H9 (cell line): ENCODE measurements around the gene CDKAL1. TPM values are rescaled to one million over a fixed set of nuclear protein-coding genes. Genes with fewer than 3 reads are reported as not detected.
A peak's percentile ranks its signal among the peaks of the same experiment; 100 is the strongest.

ENCODE experiments used
- DNase-seq: peaks from one replicate; pipeline ENCODE4 v3.0.0-alpha.2; 2017
- H2AFZ ChIP-seq: one replicate; pipeline ENCODE4 v1.6.1; 2013; ENCODE audit warnings: mild to moderate bottlenecking, low read length, control low read depth, moderate library complexity
- H2AK5ac ChIP-seq: 2 replicates; pipeline ENCODE4 v1.6.1; 2013; ENCODE audit warnings: low read length, control low read depth, mixed read lengths; ENCODE audit not compliant: insufficient read length
- H2BK120ac ChIP-seq: one replicate; pipeline ENCODE4 v1.6.1; 2013; ENCODE audit warnings: low read depth, mild to moderate bottlenecking, low read length, control low read depth, inconsistent platforms; ENCODE audit not compliant: poor library complexity, severe bottlenecking
- H2BK12ac ChIP-seq: 2 replicates; pipeline ENCODE4 v1.6.1; 2013; ENCODE audit warnings: low read length, control low read depth, mixed read lengths, low read depth; ENCODE audit not compliant: insufficient read length
- H2BK15ac ChIP-seq: 2 replicates; pipeline ENCODE4 v1.6.1; 2013; ENCODE audit warnings: low read depth, low read length, control low read depth
- H2BK20ac ChIP-seq: one replicate; pipeline ENCODE4 v1.6.1; 2013; ENCODE audit warnings: low read depth, mild to moderate bottlenecking, low read length, control low read depth, inconsistent platforms; ENCODE audit not compliant: poor library complexity, severe bottlenecking
- H2BK5ac ChIP-seq: 2 replicates; pipeline ENCODE4 v1.6.1; 2013; ENCODE audit warnings: low read length, control low read depth, mixed read lengths; ENCODE audit not compliant: insufficient read length
- H3K14ac ChIP-seq: 2 replicates; pipeline ENCODE4 v1.6.1; 2013; ENCODE audit warnings: low read length, control low read depth; ENCODE audit not compliant: insufficient read depth
- H3K18ac ChIP-seq: 2 replicates; pipeline ENCODE4 v1.6.1; 2013; ENCODE audit warnings: low read depth, mild to moderate bottlenecking, mixed read lengths, low read length, control low read depth; ENCODE audit not compliant: insufficient read length
- H3K23ac ChIP-seq: 2 replicates; pipeline ENCODE4 v1.6.1; 2013; ENCODE audit warnings: low read length, control low read depth, mixed read lengths, low read depth; ENCODE audit not compliant: insufficient read length
- H3K23me2 ChIP-seq: 2 replicates; pipeline ENCODE4 v1.6.1; 2013; ENCODE audit warnings: low read depth, mild to moderate bottlenecking, mixed read lengths, low read length, control low read depth; ENCODE audit not compliant: insufficient read length, poor library complexity, severe bottlenecking
- H3K27ac ChIP-seq: 2 replicates; pipeline ENCODE4 v1.5.1; 2013; ENCODE audit warnings: low read length, control low read depth, mixed read lengths, low read depth; ENCODE audit not compliant: insufficient read length
- H3K27me3 ChIP-seq: 2 replicates; pipeline ENCODE4 v1.6.1; 2013; ENCODE audit warnings: low read length, control low read depth, inconsistent platforms; ENCODE audit not compliant: insufficient read depth
- H3K4ac ChIP-seq: 2 replicates; pipeline ENCODE4 v1.6.1; 2013; ENCODE audit warnings: low read depth, mild to moderate bottlenecking, control low read depth, inconsistent platforms, low read length, moderate library complexity
- H3K4me1 ChIP-seq: 2 replicates; pipeline ENCODE4 v1.6.1; 2013; ENCODE audit warnings: low read length, control low read depth, inconsistent platforms; ENCODE audit not compliant: insufficient read depth
- H3K4me2 ChIP-seq: 2 replicates; pipeline ENCODE4 v1.6.1; 2013; ENCODE audit warnings: low read length, control low read depth, mixed read lengths; ENCODE audit not compliant: insufficient read length, insufficient read depth
- H3K56ac ChIP-seq: 2 replicates; pipeline ENCODE4 v1.6.1; 2013; ENCODE audit warnings: low read depth, mild to moderate bottlenecking, mixed read lengths, low read length, control low read depth; ENCODE audit not compliant: insufficient read length
- H3K79me1 ChIP-seq: 2 replicates; pipeline ENCODE4 v1.6.1; 2013; ENCODE audit warnings: low read depth, mild to moderate bottlenecking, moderate library complexity, low read length, control low read depth, inconsistent platforms; ENCODE audit not compliant: insufficient read depth, poor library complexity, severe bottlenecking
- H3K79me2 ChIP-seq: 2 replicates; pipeline ENCODE4 v1.6.1; 2013; ENCODE audit warnings: low read length, control low read depth, inconsistent platforms; ENCODE audit not compliant: insufficient read depth
- H3K9ac ChIP-seq: 2 replicates; pipeline ENCODE4 v1.6.1; 2013; ENCODE audit warnings: low read length, control low read depth, mixed read lengths; ENCODE audit not compliant: insufficient read length; ENCODE audit errors: extremely low read depth
- H3K9me3 ChIP-seq: one replicate; pipeline ENCODE4 v1.6.1; 2013; ENCODE audit warnings: low read depth, low read length, inconsistent platforms; ENCODE audit not compliant: control insufficient read depth
- H3T11ph ChIP-seq: one replicate; pipeline ENCODE4 v1.6.1; 2013; ENCODE audit warnings: mild to moderate bottlenecking, low read length, control low read depth, inconsistent platforms
- H4K20me1 ChIP-seq: one replicate; pipeline ENCODE4 v1.6.1; 2013; ENCODE audit not compliant: control insufficient read depth, insufficient read length, insufficient read depth
- H4K5ac ChIP-seq: 2 replicates; pipeline ENCODE4 v1.6.1; 2013; ENCODE audit warnings: low read depth, mild to moderate bottlenecking, mixed read lengths, low read length, control low read depth; ENCODE audit not compliant: insufficient read length
- H4K8ac ChIP-seq: replicated peaks from 2 replicates; pipeline ENCODE4 v1.6.1; 2013; ENCODE audit warnings: low read length, control low read depth, mixed read lengths, low read depth; ENCODE audit not compliant: insufficient read length
- H4K91ac ChIP-seq: 2 replicates; pipeline ENCODE4 v1.6.1; 2013; ENCODE audit warnings: low read depth, mild to moderate bottlenecking, moderate library complexity, mixed read lengths, low read length, control low read depth; ENCODE audit not compliant: insufficient read length
- H3K27ac Mint-ChIP-seq, 3 experiments: 2 replicates in 2 of 3; 3 replicates in 1 of 3; pipeline ENCODE4 v1.8.0; 2020 to 2021; ENCODE audit warnings: mixed read lengths in 3 of 3, mild to moderate bottlenecking in 1 of 3, moderate library complexity in 1 of 3
- H3K27me3 Mint-ChIP-seq: 2 replicates; pipeline ENCODE4 v1.8.0; 2021; ENCODE audit warnings: low read depth, mild to moderate bottlenecking, moderate library complexity, mixed read lengths
- H3K36me3 Mint-ChIP-seq, 3 experiments: 2 replicates in 2 of 3; 3 replicates in 1 of 3; pipeline ENCODE4 v1.8.0; 2020 to 2021; ENCODE audit warnings: low read depth in 3 of 3, mixed read lengths in 3 of 3; ENCODE audit not compliant: insufficient read depth in 1 of 3
- H3K4me1 Mint-ChIP-seq, 2 experiments: 2 replicates each; pipeline ENCODE4 v1.8.0; 2020; ENCODE audit warnings: mixed read lengths in 2 of 2
- H3K4me3 Mint-ChIP-seq, 2 experiments: 2 replicates in 1 of 2; 3 replicates in 1 of 2; pipeline ENCODE4 v1.8.0; 2020 to 2021; ENCODE audit warnings: mild to moderate bottlenecking in 2 of 2, mixed read lengths in 2 of 2, moderate library complexity in 1 of 2
- H3K9me3 Mint-ChIP-seq, 2 experiments: 2 replicates in 1 of 2; 3 replicates in 1 of 2; pipeline ENCODE4 v1.8.0; 2020; ENCODE audit warnings: mild to moderate bottlenecking in 2 of 2, mixed read lengths in 2 of 2, moderate library complexity in 1 of 2
- total RNA-seq: library from RNA; stranded (reverse); gene quantifications from 2 replicates; pipeline ENCODE4 v1.2.1, GENCODE V29; 2021
- TF ChIP-seq, protein P1 (sequence below): fragments of 200-600 bp; sonication (generic); conservative IDR thresholded peaks from 3 replicates; pipeline ENCODE4 v1.8.0; 2021; ENCODE audit warnings: antibody characterized with exemption, mild to moderate bottlenecking

The CDKAL1 gene
- total RNA-seq, 1 experiment from 2014 or later, result 23.0 TPM

DNA sequence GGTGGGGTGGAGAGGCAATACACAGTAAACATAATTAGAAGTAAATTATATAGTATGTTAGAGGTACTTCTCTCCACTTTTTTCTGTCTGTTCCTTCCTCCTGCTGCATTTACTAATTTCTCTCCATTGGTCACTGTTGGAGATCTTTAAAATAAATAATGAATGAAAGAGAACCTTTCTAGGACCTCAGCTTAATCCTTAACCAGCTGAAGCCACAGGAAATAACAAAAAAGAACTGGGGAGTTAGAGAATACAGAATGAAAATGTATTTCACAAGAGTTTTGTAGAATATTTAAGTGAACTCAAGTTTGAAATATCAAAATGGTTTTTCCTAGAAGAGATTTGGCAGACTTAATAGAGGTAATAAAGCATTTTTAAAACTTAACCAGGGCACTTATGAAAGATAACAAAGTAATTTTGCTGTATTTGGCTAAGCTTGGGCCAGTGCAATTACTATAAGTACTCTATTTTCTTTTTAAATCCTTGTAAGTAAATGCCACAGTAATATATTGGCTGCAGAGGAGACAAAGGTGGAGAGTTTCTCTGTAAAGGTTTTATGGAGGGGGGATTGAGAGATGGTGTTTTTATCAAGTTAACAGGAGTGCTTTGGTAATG, 405.0 kb downstream of the CDKAL1 start:
- H2AFZ ChIP-seq, result no peak overlapping the region
- H4K5ac ChIP-seq, result no peak overlapping the region
- H3K27me3 ChIP-seq, result no peaks in the 10 kb centered on the region
- no peak overlapping the region for H3K14ac ChIP-seq
- H2BK5ac ChIP-seq, result no peak overlapping the region
- no peak overlapping the region for H2AK5ac ChIP-seq
- H3K79me2 ChIP-seq, result no peaks in the 10 kb centered on the region
- H3K4ac ChIP-seq, result no peak overlapping the region
- Mint-ChIP-seq H3K4me1 (peaks cover 11 to 13% of the 10 kb centered on the region in 2 experiments), H3K4me3 (no peak overlapping the region), H3K27me3 (no peaks in the 10 kb centered on the region), H3K27ac (peak overlapping the region in 2 of 3 experiments; percentile 8 to 81; a peak in 2 of 7 replicates), H3K9me3 (peaks cover 13 to 22% of the 10 kb centered on the region in 2 experiments), H3K36me3 (peaks cover 13 to 16% (median 16%) of the 10 kb centered on the region in 3 experiments)
- H4K91ac ChIP-seq, result no peak overlapping the region
- H3K4me1 ChIP-seq, result no peaks in the 10 kb centered on the region
- H3K27ac ChIP-seq, result no peak overlapping the region
- H4K20me1 ChIP-seq, result no peaks in the 10 kb centered on the region
- no peak overlapping the region for H3K9ac ChIP-seq
- TF ChIP-seq, protein P1, sequence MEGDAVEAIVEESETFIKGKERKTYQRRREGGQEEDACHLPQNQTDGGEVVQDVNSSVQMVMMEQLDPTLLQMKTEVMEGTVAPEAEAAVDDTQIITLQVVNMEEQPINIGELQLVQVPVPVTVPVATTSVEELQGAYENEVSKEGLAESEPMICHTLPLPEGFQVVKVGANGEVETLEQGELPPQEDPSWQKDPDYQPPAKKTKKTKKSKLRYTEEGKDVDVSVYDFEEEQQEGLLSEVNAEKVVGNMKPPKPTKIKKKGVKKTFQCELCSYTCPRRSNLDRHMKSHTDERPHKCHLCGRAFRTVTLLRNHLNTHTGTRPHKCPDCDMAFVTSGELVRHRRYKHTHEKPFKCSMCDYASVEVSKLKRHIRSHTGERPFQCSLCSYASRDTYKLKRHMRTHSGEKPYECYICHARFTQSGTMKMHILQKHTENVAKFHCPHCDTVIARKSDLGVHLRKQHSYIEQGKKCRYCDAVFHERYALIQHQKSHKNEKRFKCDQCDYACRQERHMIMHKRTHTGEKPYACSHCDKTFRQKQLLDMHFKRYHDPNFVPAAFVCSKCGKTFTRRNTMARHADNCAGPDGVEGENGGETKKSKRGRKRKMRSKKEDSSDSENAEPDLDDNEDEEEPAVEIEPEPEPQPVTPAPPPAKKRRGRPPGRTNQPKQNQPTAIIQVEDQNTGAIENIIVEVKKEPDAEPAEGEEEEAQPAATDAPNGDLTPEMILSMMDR, result no peak
- H4K8ac ChIP-seq, result no peak overlapping the region
- H3K56ac ChIP-seq, result no peak overlapping the region
- no peak for DNase-seq
- H3K4me2 ChIP-seq, result no peak overlapping the region
- no peak overlapping the region for H3K18ac ChIP-seq
- H3K23me2 ChIP-seq, result no peaks in the 10 kb centered on the region
- no peak overlapping the region for H2BK120ac ChIP-seq
- H2BK15ac ChIP-seq, result no peak overlapping the region
- H3T11ph ChIP-seq, result no peak overlapping the region
- no peaks in the 10 kb centered on the region for H3K79me1 ChIP-seq
- H2BK20ac ChIP-seq, result no peak overlapping the region
- H3K23ac ChIP-seq, result no peak overlapping the region
- H2BK12ac ChIP-seq, result no peak overlapping the region
- no peaks in the 10 kb centered on the region for H3K9me3 ChIP-seq
